Trophoblast cell (in vitro differentiated cells and primary cell): Measurements from ENCODE around the gene KRTAP5-11.

ENCODE experiments used
- DNase-seq, 2 donors: peaks; one replicate each; pipeline ENCODE4 v3.0.0-alpha.2; 2016
- H2AFZ ChIP-seq: 2 replicates; pipeline ENCODE4 v1.6.1; 2013; ENCODE audit warnings: low read length, moderate library complexity, mild to moderate bottlenecking; ENCODE audit not compliant: insufficient read depth, poor library complexity
- H2AK5ac ChIP-seq: 2 replicates; pipeline ENCODE4 v1.6.1; 2013; ENCODE audit warnings: mild to moderate bottlenecking, low read length
- H2BK120ac ChIP-seq: 2 replicates; pipeline ENCODE4 v1.6.1; 2013; ENCODE audit warnings: low read length, mild to moderate bottlenecking, moderate library complexity; ENCODE audit not compliant: insufficient read depth, poor library complexity
- H2BK12ac ChIP-seq: 2 replicates; pipeline ENCODE4 v1.6.1; 2013; ENCODE audit warnings: mild to moderate bottlenecking, low read length, moderate library complexity
- H2BK5ac ChIP-seq: 2 replicates; pipeline ENCODE4 v1.6.1; 2013; ENCODE audit warnings: low read length, low read depth, moderate library complexity, mild to moderate bottlenecking; ENCODE audit not compliant: poor library complexity
- H3K14ac ChIP-seq: 2 replicates; pipeline ENCODE4 v1.6.1; 2013; ENCODE audit warnings: mild to moderate bottlenecking, low read length
- H3K18ac ChIP-seq: 2 replicates; pipeline ENCODE4 v1.6.1; 2013; ENCODE audit warnings: mild to moderate bottlenecking, low read length
- H3K23ac ChIP-seq: 2 replicates; pipeline ENCODE4 v1.6.1; 2013; ENCODE audit warnings: low read length
- H3K27ac ChIP-seq: 2 replicates; pipeline ENCODE4 v1.5.1; 2013; ENCODE audit warnings: low read depth, mild to moderate bottlenecking, inconsistent platforms, low read length, moderate library complexity
- H3K27me3 ChIP-seq: 2 replicates; pipeline ENCODE4 v1.6.1; 2013; ENCODE audit warnings: inconsistent platforms, mild to moderate bottlenecking, low read length, moderate library complexity; ENCODE audit not compliant: insufficient read depth
- H3K36me3 ChIP-seq, 2 experiments: 1 replicate in 1 of 2; 2 replicates in 1 of 2; pipeline ENCODE4 v1.6.1; 2013; ENCODE audit warnings: low read length in 2 of 2, mild to moderate bottlenecking in 2 of 2, moderate library complexity in 1 of 2; ENCODE audit not compliant: insufficient read depth in 2 of 2, control insufficient read depth in 1 of 2
- H3K4ac ChIP-seq: 2 replicates; pipeline ENCODE4 v1.6.1; 2013; ENCODE audit warnings: low read depth, mild to moderate bottlenecking, low read length, moderate library complexity
- H3K4me1 ChIP-seq, 2 experiments: 1 replicate in 1 of 2; 2 replicates in 1 of 2; pipeline ENCODE4 v1.6.1; 2013; ENCODE audit warnings: low read length in 2 of 2, mild to moderate bottlenecking in 2 of 2, moderate library complexity in 1 of 2; ENCODE audit not compliant: insufficient read depth in 2 of 2, control insufficient read depth in 1 of 2
- H3K4me2 ChIP-seq: 2 replicates; pipeline ENCODE4 v1.6.1; 2013; ENCODE audit warnings: inconsistent platforms, mild to moderate bottlenecking, low read length, moderate library complexity
- H3K4me3 ChIP-seq: 2 replicates; pipeline ENCODE4 v1.5.1; 2013; ENCODE audit warnings: mild to moderate bottlenecking, low read depth, low read length, inconsistent platforms
- H3K79me1 ChIP-seq: one replicate; pipeline ENCODE4 v1.6.1; 2013; ENCODE audit warnings: low read length
- H3K79me2 ChIP-seq: 2 replicates; pipeline ENCODE4 v1.6.1; 2013; ENCODE audit warnings: low read length, mild to moderate bottlenecking; ENCODE audit not compliant: control insufficient read depth, insufficient read depth, poor library complexity
- H3K9ac ChIP-seq: 2 replicates; pipeline ENCODE4 v1.6.1; 2013; ENCODE audit warnings: mild to moderate bottlenecking, low read length
- H3K9me3 ChIP-seq: 2 replicates; pipeline ENCODE4 v1.6.1; 2013; ENCODE audit warnings: low read depth, mild to moderate bottlenecking, control low read depth, inconsistent platforms, low read length; ENCODE audit not compliant: insufficient read depth
- H4K12ac ChIP-seq: 2 replicates; pipeline ENCODE4 v1.6.1; 2013; ENCODE audit warnings: low read depth, mild to moderate bottlenecking, low read length, moderate library complexity
- H4K8ac ChIP-seq: 2 replicates; pipeline ENCODE4 v1.6.1; 2013; ENCODE audit warnings: low read depth, mild to moderate bottlenecking, low read length, moderate library complexity
- H4K91ac ChIP-seq: one replicate; pipeline ENCODE4 v1.6.1; 2013; ENCODE audit warnings: low read depth, mild to moderate bottlenecking, low read length, moderate library complexity
- WGBS: extraction: QIAGEN DNeasy Blood & Tissue Kit; methylation state at CpG from one replicate; pipeline ENCODE4 v1.1.7; 2013; ENCODE audit warnings: missing lambda C conversion rate; ENCODE audit not compliant: insufficient read length, insufficient coverage; ENCODE audit errors: extremely low coverage; 5-methylcytosine and 5-hydroxymethylcytosine counted together

KRTAP5-11 gene

GRCh38 chr11:71545405-71545966 lies 37.2 kb downstream of the KRTAP5-11 start:
- Histone ChIP-seq H3K23ac (no peak overlapping the region), H3K9me3 (peaks cover 4% of the 10 kb centered on the region), H3K9ac (no peak overlapping the region), H3K4ac (no peak overlapping the region), H3K18ac (no peak overlapping the region), H2BK120ac (no peak overlapping the region), H2AFZ (no peak overlapping the region), H3K27ac (no peak overlapping the region), H2AK5ac (no peak overlapping the region), H4K12ac (no peak overlapping the region), H3K27me3 (no peaks in the 10 kb centered on the region), H4K91ac (no peak overlapping the region), H2BK12ac (no peak overlapping the region), H3K4me3 (peak overlapping the region; percentile 16), H4K8ac (no peak overlapping the region), H3K4me2 (no peak overlapping the region), H3K14ac (no peak overlapping the region), H3K4me1 (no peaks in the 10 kb centered on the region), H2BK5ac (no peak overlapping the region), H3K36me3 (no peaks in the 10 kb centered on the region), H3K79me2 (no peaks in the 10 kb centered on the region), H3K79me1 (no peaks in the 10 kb centered on the region)
- no peak for DNase-seq
- no CpG with 5 or more reads among the region's 12 CpGs for WGBS

GRCh38 chr11:71544525-71545214 lies 38.0 kb downstream of the KRTAP5-11 start:
- Histone ChIP-seq H3K27ac (no peak overlapping the region), H2BK12ac (no peak overlapping the region), H3K18ac (no peak overlapping the region), H3K14ac (no peak overlapping the region), H3K23ac (no peak overlapping the region), H4K12ac (no peak overlapping the region), H4K91ac (no peak overlapping the region), H3K79me2 (no peaks in the 10 kb centered on the region), H4K8ac (no peak overlapping the region), H3K79me1 (no peaks in the 10 kb centered on the region), H2BK5ac (no peak overlapping the region), H3K9ac (no peak overlapping the region), H2AFZ (no peak overlapping the region), H3K36me3 (no peaks in the 10 kb centered on the region), H2AK5ac (no peak overlapping the region), H3K9me3 (peaks cover 4% of the 10 kb centered on the region), H3K4me1 (no peaks in the 10 kb centered on the region), H2BK120ac (no peak overlapping the region), H3K4me2 (no peak overlapping the region), H3K4ac (no peak overlapping the region), H3K4me3 (no peak overlapping the region), H3K27me3 (no peaks in the 10 kb centered on the region)
- no peak for DNase-seq
- WGBS, result no CpG with 5 or more reads among the region's 6 CpGs

- H3K23ac ChIP-seq, result no peak overlapping the region
- H3K4ac ChIP-seq, result no peak overlapping the region
- no peaks in the 10 kb centered on the region for H3K36me3 ChIP-seq
- H3K27ac ChIP-seq, result no peak overlapping the region
- no peak overlapping the region for H4K8ac ChIP-seq
- H3K79me1 ChIP-seq, result no peaks in the 10 kb centered on the region
- H3K9ac ChIP-seq, result no peak overlapping the region
- no peak overlapping the region for H2BK120ac ChIP-seq
- H3K9me3 ChIP-seq, result peaks cover 4% of the 10 kb centered on the region
- no peak overlapping the region for H3K4me3 ChIP-seq
- no peak for DNase-seq
- WGBS, result no CpG with 5 or more reads among the region's 8 CpGs
- no peaks in the 10 kb centered on the region for H3K4me1 ChIP-seq
- no peak overlapping the region for H3K4me2 ChIP-seq
- H3K14ac ChIP-seq, result no peak overlapping the region
- no peak overlapping the region for H2BK5ac ChIP-seq
- no peak overlapping the region for H2BK12ac ChIP-seq
- H3K18ac ChIP-seq, result no peak overlapping the region
- H2AFZ ChIP-seq, result no peak overlapping the region
- H3K79me2 ChIP-seq, result no peaks in the 10 kb centered on the region
- H4K12ac ChIP-seq, result no peak overlapping the region
- H2AK5ac ChIP-seq, result no peak overlapping the region
- no peak overlapping the region for H4K91ac ChIP-seq
- H3K27me3 ChIP-seq, result no peaks in the 10 kb centered on the region
Observed at GRCh38 chr11:71543866-71544265, 38.8 kb downstream of the KRTAP5-11 start.

GRCh38 chr11:71542879-71543777 lies 39.5 kb downstream of the KRTAP5-11 start:
- Histone ChIP-seq H2AFZ (no peak overlapping the region), H3K14ac (no peak overlapping the region), H2BK5ac (no peak overlapping the region), H3K4me2 (no peak overlapping the region), H4K8ac (no peak overlapping the region), H3K9ac (no peak overlapping the region), H2BK120ac (no peak overlapping the region), H2AK5ac (no peak overlapping the region), H3K9me3 (peaks cover 4% of the 10 kb centered on the region), H3K79me2 (no peaks in the 10 kb centered on the region), H3K27ac (no peak overlapping the region), H3K18ac (no peak overlapping the region), H3K36me3 (no peaks in the 10 kb centered on the region), H4K91ac (no peak overlapping the region), H2BK12ac (no peak overlapping the region), H3K4me1 (no peaks in the 10 kb centered on the region), H3K27me3 (no peaks in the 10 kb centered on the region), H3K79me1 (no peaks in the 10 kb centered on the region), H4K12ac (no peak overlapping the region), H3K4me3 (no peak overlapping the region), H3K4ac (no peak overlapping the region), H3K23ac (no peak overlapping the region)
- no CpG with 5 or more reads among the region's 15 CpGs for WGBS
- DNase-seq, result peak in 1 of 2 donors; percentile 9
